Measurements from ENCODE around the gene MTSS2. TPM values are rescaled to one million over a fixed set of nuclear protein-coding genes. Genes with fewer than 3 reads are reported as not detected.
A peak's percentile ranks its signal among the peaks of the same experiment; 100 is the strongest.

The MTSS2 gene
- total and polyA plus RNA-seq, 2 of the 4 experiments (the other 2 are of a cell fraction), result 9.1 to 86.2 TPM

GRCh38 chr16:70705056-70705455, 19.2 kb upstream of the MTSS2 start:
- Histone ChIP-seq H4K5ac (ENCODE audit: low read depth, low read length) (peak overlapping the region; percentile 42; the same call in 1 of the 2 replicates), H3K9me1 (ENCODE audit: insufficient read depth, low read length) (peaks cover 61% of the 10 kb centered on the region), H4K8ac (ENCODE audit: low read depth in 2 of 2, low read length in 2 of 2) (peak overlapping the region in 1 of 2 experiments; percentile 96; a peak in 3 of 4 replicates), H3K4me3 (ENCODE audit: insufficient read depth, low read depth, low read length) (no peak overlapping the region), H3K14ac (replicated peaks; ENCODE audit: low read depth, low read length) (peak overlapping the region; percentile 79; the same call in 1 of the 2 replicates), H3K9me3 (ENCODE audit: control insufficient read depth, insufficient read depth, low read length) (no peaks in the 10 kb centered on the region), H3K4ac (ENCODE audit: low read depth, low read length) (peak overlapping the region; percentile 97), H2BK5ac (ENCODE audit: low read depth, low read length, poor library complexity, severe bottlenecking) (peak overlapping the region; percentile 96), H2BK15ac (ENCODE audit: low read depth, low read length) (peak overlapping the region; percentile 53; the same call in 1 of the 3 replicates), H2AFZ (replicated peaks; ENCODE audit: low read length, poor library complexity) (peak overlapping the region; percentile 45), H3K79me1 (ENCODE audit: low read depth in 1 of 2, low read length in 2 of 2) (peaks cover 0 to 65% of the 10 kb centered on the region in 2 experiments; a peak in 2 of 4 replicates), H3K56ac (ENCODE audit: extremely low read depth, insufficient read depth, low read length) (no peak overlapping the region), H3K23ac (ENCODE audit: low read depth, low read length) (no peak overlapping the region), H3K27me3 (ENCODE audit: control insufficient read depth, insufficient read depth, low read length) (no peaks in the 10 kb centered on the region), H4K20me1 (ENCODE audit: insufficient read depth, low read length) (no peaks in the 10 kb centered on the region), H3K36me3 (ENCODE audit: control insufficient read depth, insufficient read depth, low read length) (no peaks in the 10 kb centered on the region), H3K27ac (ENCODE audit: insufficient read depth, low read length) (peak overlapping the region; percentile 80; the same call in 1 of the 2 replicates), H2BK20ac (ENCODE audit: low read depth, low read length) (peak overlapping the region; percentile 96), H3K4me2 (ENCODE audit: low read depth, low read length) (no peak overlapping the region), H2BK120ac (ENCODE audit: low read depth, low read length) (peak overlapping the region; percentile 99), H4K91ac (ENCODE audit: insufficient read depth, low read depth, low read length) (peak overlapping the region; percentile 99), H3K18ac (ENCODE audit: low read depth, low read length) (peak overlapping the region; percentile 18; the same call in 1 of the 2 replicates), H2AK9ac (replicated peaks; ENCODE audit: low read depth, low read length, poor library complexity) (peak overlapping the region; percentile 86), H2AK5ac (ENCODE audit: low read depth, low read length) (peak overlapping the region; percentile 100), H3K4me1 (ENCODE audit: control insufficient read depth, insufficient read depth, low read length) (peaks cover 65% of the 10 kb centered on the region), H3K9ac (ENCODE audit: low read depth, low read length) (no peak overlapping the region)
- BruUV-seq (replicated peaks), result no TSS peak
- TF ChIP-seq RCOR1 (IDR thresholded peaks at IDR 0.05; ENCODE audit: insufficient replicate concordance, low read length), result no peak
- TF ChIP-seq ELK1 (IDR thresholded peaks at IDR 0.05; ENCODE audit: borderline replicate concordance, low read depth, low read length), result no peak
- no peak for TF ChIP-seq MAFK (IDR thresholded peaks at IDR 0.05; ENCODE audit: low read depth, low read length)
- no peak for TF ChIP-seq RFX5 (IDR thresholded peaks at IDR 0.05; ENCODE audit: low read depth, low read length)
- TF ChIP-seq MXI1 (IDR thresholded peaks at IDR 0.05; ENCODE audit: borderline replicate concordance, low read depth, low read length), result no peak
- no peak for TF ChIP-seq CTCF (conservative IDR thresholded peaks at IDR 0.05; ENCODE audit: low read depth, low read length)
- TF ChIP-seq POLR2A (IDR thresholded peaks at IDR 0.05; ENCODE audit: low read depth, low read length), result no peak
- peak; percentile 51; the same call in 1 of the 2 replicates for TF ChIP-seq MAZ (IDR thresholded peaks at IDR 0.05; ENCODE audit: borderline replicate concordance, low read depth, low read length)
- no peak for TF ChIP-seq RAD21 (IDR thresholded peaks at IDR 0.05; ENCODE audit: low read length)
- POLR2A ChIA-PET (ENCODE audit: unreplicated experiment), result no interaction called here
- in situ Hi-C loops (cut with MboI; ENCODE audit: low sequenced_read_pairs), result no loop called here
- peak; percentile 47 for DNase-seq
- CTCF ChIA-PET, result no interaction called here
- WGBS, 2 experiments (ENCODE audit: extremely low coverage in 2 of 2, insufficient read length in 1 of 2), result 100% methylated on average over 1 of the region's 8 CpGs; no CpG with 5 or more reads in 1 of the 2 experiments
- intact Hi-C loops (cut with micrococcal nuclease), result no loop called here
- ATAC-seq (ENCODE audit: low read depth), result no peak
- dilution Hi-C loops (cut with HindIII; ENCODE audit: low sequenced_read_pairs, unreplicated experiment), result no loop called here

All from IMR-90 (cell line).